Inflammatory macrophage (primary cell): Measurements from ENCODE around the gene PLAC8.
"Not testable (repeated sequence)": the region's sequence is repeated elsewhere in the genome, so short reads cannot be mapped to it uniquely, and the experiment has no call there.

Source experiments
- DNase-seq, 2 donors: peaks; one replicate each; pipeline ENCODE4 v3.0.0-alpha.2; 2020 to 2022

The PLAC8 gene

GRCh38 chr4:83067058-83067639 is 47.4 kb downstream of the PLAC8 start:
- DNase-seq: no peak

- peak; percentile 38 to 52 for DNase-seq
These were observed 49.3 kb downstream of the PLAC8 start for GRCh38 chr4:83065266-83065665.

- no peak for DNase-seq
These were observed 51.8 kb downstream of the PLAC8 start for GRCh38 chr4:83062739-83063138.

GRCh38 chr4:83054928-83055327 is 59.6 kb downstream of the PLAC8 start:
- no peak for DNase-seq

GRCh38 chr4:83048781-83049180 is 65.7 kb downstream of the PLAC8 start:
- DNase-seq: not testable (repeated sequence)

- DNase-seq: no peak
These were observed 67.6 kb downstream of the PLAC8 start for GRCh38 chr4:83046693-83047473.

- peak in 1 of 2 donors; percentile 43 for DNase-seq
These were observed 70.6 kb downstream of the PLAC8 start for GRCh38 chr4:83043801-83044407.

GRCh38 chr4:83043157-83043556 is 71.4 kb downstream of the PLAC8 start:
- DNase-seq: not testable (repeated sequence)

GRCh38 chr4:83040269-83040668 is 74.3 kb downstream of the PLAC8 start:
- DNase-seq: no peak
